ENCODE results near the gene GON4L.

DNA sequence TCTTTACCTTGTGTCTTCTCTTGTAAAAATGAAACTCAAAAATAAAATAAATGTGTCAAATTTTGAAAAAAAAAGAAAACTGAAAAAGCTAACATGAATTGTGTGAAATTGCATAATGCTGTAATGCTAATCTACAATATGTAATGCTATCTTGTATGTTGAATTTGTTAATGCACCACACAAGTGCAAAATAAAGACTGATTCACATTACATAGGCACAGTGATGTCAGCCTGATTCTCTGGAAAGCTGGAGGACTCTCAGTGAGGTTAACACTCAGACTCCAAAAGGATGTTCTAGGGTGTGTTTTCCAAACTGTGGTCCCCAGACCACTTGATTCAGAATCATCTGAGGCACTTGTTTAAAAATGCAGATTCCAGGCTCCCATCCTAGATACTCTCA lies 28.0 kb upstream of the GON4L start:
- no peak for TF ChIP-seq RAD21 (IDR thresholded peaks at IDR 0.05; ENCODE audit: low read length)
- TF ChIP-seq, protein P1, sequence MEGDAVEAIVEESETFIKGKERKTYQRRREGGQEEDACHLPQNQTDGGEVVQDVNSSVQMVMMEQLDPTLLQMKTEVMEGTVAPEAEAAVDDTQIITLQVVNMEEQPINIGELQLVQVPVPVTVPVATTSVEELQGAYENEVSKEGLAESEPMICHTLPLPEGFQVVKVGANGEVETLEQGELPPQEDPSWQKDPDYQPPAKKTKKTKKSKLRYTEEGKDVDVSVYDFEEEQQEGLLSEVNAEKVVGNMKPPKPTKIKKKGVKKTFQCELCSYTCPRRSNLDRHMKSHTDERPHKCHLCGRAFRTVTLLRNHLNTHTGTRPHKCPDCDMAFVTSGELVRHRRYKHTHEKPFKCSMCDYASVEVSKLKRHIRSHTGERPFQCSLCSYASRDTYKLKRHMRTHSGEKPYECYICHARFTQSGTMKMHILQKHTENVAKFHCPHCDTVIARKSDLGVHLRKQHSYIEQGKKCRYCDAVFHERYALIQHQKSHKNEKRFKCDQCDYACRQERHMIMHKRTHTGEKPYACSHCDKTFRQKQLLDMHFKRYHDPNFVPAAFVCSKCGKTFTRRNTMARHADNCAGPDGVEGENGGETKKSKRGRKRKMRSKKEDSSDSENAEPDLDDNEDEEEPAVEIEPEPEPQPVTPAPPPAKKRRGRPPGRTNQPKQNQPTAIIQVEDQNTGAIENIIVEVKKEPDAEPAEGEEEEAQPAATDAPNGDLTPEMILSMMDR (conservative IDR thresholded peaks at IDR 0.05; ENCODE audit: low read depth, low read length): no peak

All from IMR-90 (cell line).